OCI-LY1 (cell line): Measurements from ENCODE around the gene SCAI.

Experiments used
- CTCF ChIP-seq: fragments of 200-600 bp; sonication (generic), shearing (Covaris generic); IDR thresholded peaks from 2 replicates; pipeline ENCODE4 v1.5.1; 2017; ENCODE audit warnings: mild to moderate bottlenecking, antibody characterized with exemption, low read length, moderate library complexity, mixed read lengths
- EZH2 ChIP-seq: fragments of 200-600 bp; sonication (generic), shearing (Covaris generic); IDR thresholded peaks from 2 replicates; pipeline ENCODE4 v1.8.0; 2017; ENCODE audit warnings: borderline replicate concordance, mixed run types, mild to moderate bottlenecking, antibody characterized with exemption, low read length, moderate library complexity, mixed read lengths

- TF ChIP-seq EZH2: no peak
- TF ChIP-seq CTCF: no peak
Measured at GRCh38 chr9:125140576-125140975, 2.8 kb downstream of the SCAI start.
